K562 (cell line): ENCODE measurements around the gene STT3A. TPM values are rescaled to one million over a fixed set of nuclear protein-coding genes. Genes with fewer than 3 reads are reported as not detected.
A peak's percentile ranks its signal among the peaks of the same experiment; 100 is the strongest.

Experiments used
- ARID1B ChIP-seq: fragments of 450-650 bp; IDR thresholded peaks from 2 replicates; pipeline ENCODE4 v1.6.1; 2016; ENCODE audit warnings: antibody characterized with exemption, mild to moderate bottlenecking, inconsistent platforms
- CC2D1A ChIP-seq: fragments of 450-650 bp; IDR thresholded peaks from 2 replicates; pipeline ENCODE4 v1.6.1; 2017; ENCODE audit warnings: mild to moderate bottlenecking
- CTBP1 ChIP-seq: fragments of 450-650 bp; IDR thresholded peaks from 2 replicates; pipeline ENCODE4 v1.6.1; 2016; ENCODE audit warnings: borderline replicate concordance
- CXXC5 ChIP-seq: fragments of 250-450 bp; sonication (Bioruptor Pico); IDR thresholded peaks from 2 replicates; pipeline ENCODE4 v1.8.0; 2022; ENCODE audit warnings: inconsistent platforms, mild to moderate bottlenecking, moderate library complexity
- FIP1L1 ChIP-seq: fragments of 200-400 bp; formaldehyde crosslinking; IDR thresholded peaks from 2 replicates; pipeline ENCODE4 v1.6.1; 2018; ENCODE audit warnings: mild to moderate bottlenecking, low read depth, low read length; ENCODE audit not compliant: poor library complexity, severe bottlenecking
- KDM1A ChIP-seq, 2 experiments: fragments of 450-650 bp; IDR thresholded peaks; 2 replicates each; pipeline ENCODE4 v1.6.1; 2016; ENCODE audit warnings: mild to moderate bottlenecking in 2 of 2
- MAFG ChIP-seq: fragments of 450-650 bp; conservative IDR thresholded peaks from 2 replicates; pipeline ENCODE4 v1.6.1; 2016; ENCODE audit warnings: missing genetic modification characterization, missing compliant biosample characterization
- MEIS2 ChIP-seq: fragments of 450-650 bp; IDR thresholded peaks from 2 replicates; pipeline ENCODE4 v1.6.1; 2014; ENCODE audit warnings: mild to moderate bottlenecking; ENCODE audit not compliant: partially characterized antibody
- NONO ChIP-seq, 2 experiments: fragments of 200-400 bp in 1 of 2; fragments of 450-650 bp in 1 of 2; formaldehyde crosslinking in 1 of 2; IDR thresholded peaks; 2 replicates each; pipeline ENCODE4 v1.6.1; 2017; ENCODE audit warnings: low read depth in 2 of 2, mild to moderate bottlenecking in 2 of 2, moderate library complexity in 2 of 2, low read length in 1 of 2
- SIN3B ChIP-seq: fragments of 450-650 bp; IDR thresholded peaks from 2 replicates; pipeline ENCODE4 v1.6.1; 2017; ENCODE audit warnings: low read depth, mild to moderate bottlenecking, moderate library complexity
- SIX5 ChIP-seq, 2 experiments: IDR thresholded peaks; 2 replicates each; pipeline ENCODE4 v1.6.1; 2011; ENCODE audit warnings: low read length in 2 of 2, borderline replicate concordance in 1 of 2, low read depth in 1 of 2, mild to moderate bottlenecking in 1 of 2, moderate library complexity in 1 of 2; ENCODE audit not compliant: insufficient read depth in 1 of 2
- TBP ChIP-seq: optimal IDR thresholded peaks from 2 replicates; pipeline ENCODE3; 2011; ENCODE audit warnings: low read depth, low read length, improper control_type of control experiment
- ZC3H11A ChIP-seq: IDR thresholded peaks from 2 replicates; pipeline ENCODE4 v1.6.1; 2012; ENCODE audit warnings: low read depth, low read length, improper control_type of control experiment
- ZNF197 ChIP-seq: fragments of 200-800 bp; sonication (Bioruptor generic); IDR thresholded peaks from 2 replicates; pipeline ENCODE4 v1.6.1; 2016; ENCODE audit warnings: low read depth, missing genetic modification characterization, missing compliant biosample characterization
- polyA plus RNA-seq, 8 experiments: library from polyadenylated mRNA; depleted of rRNA in 4 of 8; stranded (reverse) in 5 of 8; unstranded in 3 of 8; fragments of >200 nt; fragmentation: Nextera tagmentation in 2 of 8; fragmentation: Illumina TruSeq in 1 of 8; extraction: Ambion mirVana in 2 of 8; extraction: Trizol in 1 of 8; gene quantifications; 2 replicates each; pipeline versions ENCODE4 v1.2.1 to v1.2.3, GENCODE V29; 2011 to 2014; ENCODE audit warnings: inconsistent platforms in 1 of 8, missing spikeins in 1 of 8
- total RNA-seq, 7 experiments: library from RNA; depleted of rRNA in 6 of 7; stranded (reverse); fragments of >200 nt in 6 of 7; fragmentation: Illumina TruSeq in 2 of 7; extraction: Trizol in 2 of 7; gene quantifications; 2 replicates each; pipeline versions ENCODE4 v1.2.1 to v1.2.3, GENCODE V29; 2011 to 2021; ENCODE audit warnings: low replicate concordance in 1 of 7
- TF ChIP-seq, protein P1 (sequence below), 2 experiments: fragments of 450-650 bp in 1 of 2; sonication (generic) in 1 of 2; formaldehyde crosslinking in 1 of 2; IDR thresholded peaks in 1 of 2; conservative IDR thresholded peaks in 1 of 2; 2 replicates each; pipeline versions ENCODE4 v1.6.1 to v1.8.1; 2016 to 2023; ENCODE audit warnings: mild to moderate bottlenecking in 2 of 2, moderate library complexity in 2 of 2, inconsistent platforms in 1 of 2, missing genetic modification reagents in 1 of 2
- TF ChIP-seq, protein P2 (sequence below): sonication (generic); formaldehyde crosslinking; IDR thresholded peaks from 2 replicates; pipeline ENCODE4 v1.8.1; 2023; ENCODE audit warnings: mild to moderate bottlenecking, missing genetic modification reagents
- TF ChIP-seq, protein P3 (sequence below): fragments of 450-650 bp; formaldehyde crosslinking; IDR thresholded peaks from 2 replicates; pipeline ENCODE4 v1.4.0; 2020; ENCODE audit warnings: mild to moderate bottlenecking, moderate library complexity
- TF ChIP-seq, protein P4 (sequence below): fragments of 250-450 bp; sonication (Bioruptor Pico); IDR thresholded peaks from 2 replicates; pipeline ENCODE4 v1.4.0; 2020; ENCODE audit warnings: mild to moderate bottlenecking
- TF ChIP-seq, protein P5 (sequence below): IDR thresholded peaks from 2 replicates; pipeline ENCODE4 v1.6.1; 2011; ENCODE audit not compliant: insufficient read length; ENCODE audit errors: extremely low read depth

Gene STT3A
- total and polyA plus RNA-seq, 9 of the 15 experiments (the other 6 are each of a cell fraction or from before 2014, with no cell fraction given): 70.7 to 330 (median 192) TPM

DNA sequence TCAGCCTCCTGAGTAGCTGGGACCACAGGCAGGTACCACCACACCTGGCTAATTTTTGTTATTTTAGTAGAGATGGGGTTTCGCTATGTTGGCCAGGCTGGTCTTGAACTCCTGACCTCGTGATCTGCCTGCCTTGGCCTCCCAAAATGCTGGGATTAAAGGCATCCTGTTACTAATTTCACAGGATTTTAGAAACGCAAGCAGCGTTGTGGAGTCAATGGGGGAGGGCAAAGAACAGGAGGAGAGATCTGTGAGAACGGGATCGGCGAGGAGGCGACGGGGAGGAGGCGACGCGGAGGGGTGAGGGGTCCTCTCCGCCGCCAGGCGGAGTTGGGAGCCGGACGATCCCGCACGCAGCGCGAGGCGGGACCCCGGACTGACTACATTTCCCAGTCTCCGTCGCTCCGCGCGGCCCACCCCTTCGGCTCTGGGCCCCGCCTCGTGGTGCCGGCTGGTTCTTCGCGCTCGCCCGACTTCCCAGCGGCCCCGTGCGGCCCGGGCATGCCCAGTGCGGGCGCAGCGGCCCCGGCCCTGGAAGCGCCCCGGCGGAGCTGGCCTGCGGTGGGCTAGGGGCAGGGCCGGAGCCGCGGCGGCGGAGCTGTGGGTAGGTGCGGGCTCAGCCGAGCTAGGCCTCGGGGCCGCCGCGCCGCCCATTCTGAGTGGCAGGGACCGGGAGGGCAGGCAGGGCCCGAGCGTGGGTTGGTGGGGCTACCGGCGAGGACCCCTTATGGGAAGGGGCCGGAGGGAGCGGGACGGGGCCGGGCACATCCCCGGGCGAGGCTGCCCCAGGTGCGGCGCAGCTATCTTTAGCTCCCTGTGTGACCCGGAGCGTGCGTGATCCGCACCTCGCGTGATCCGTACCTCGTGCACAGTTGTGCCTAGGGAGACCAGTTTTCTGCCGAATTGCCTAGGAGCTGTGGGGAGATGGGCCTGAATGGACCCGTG, 23.4 kb upstream of the STT3A start, which contains the start of gene EI24 (continued):
- peak in 1 of 2 experiments; percentile 81; a peak in 2 of 4 replicates for TF ChIP-seq KDM1A (IDR thresholded peaks at IDR 0.05)
- peak; percentile 97 for TF ChIP-seq CXXC5 (CRISPR knock-in tag)
- TF ChIP-seq, protein P1, sequence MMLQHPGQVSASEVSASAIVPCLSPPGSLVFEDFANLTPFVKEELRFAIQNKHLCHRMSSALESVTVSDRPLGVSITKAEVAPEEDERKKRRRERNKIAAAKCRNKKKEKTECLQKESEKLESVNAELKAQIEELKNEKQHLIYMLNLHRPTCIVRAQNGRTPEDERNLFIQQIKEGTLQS (IDR thresholded peaks at IDR 0.05): no peak
- TF ChIP-seq, protein P1 (CRISPR knock-in tag; conservative IDR thresholded peaks at IDR 0.05): 0 out of 2 replicates have a peak, but pooled peaks have one; percentile 26
- TF ChIP-seq ARID1B: peak; percentile 15; the same call in 1 of the 2 replicates
- TF ChIP-seq, protein P2, sequence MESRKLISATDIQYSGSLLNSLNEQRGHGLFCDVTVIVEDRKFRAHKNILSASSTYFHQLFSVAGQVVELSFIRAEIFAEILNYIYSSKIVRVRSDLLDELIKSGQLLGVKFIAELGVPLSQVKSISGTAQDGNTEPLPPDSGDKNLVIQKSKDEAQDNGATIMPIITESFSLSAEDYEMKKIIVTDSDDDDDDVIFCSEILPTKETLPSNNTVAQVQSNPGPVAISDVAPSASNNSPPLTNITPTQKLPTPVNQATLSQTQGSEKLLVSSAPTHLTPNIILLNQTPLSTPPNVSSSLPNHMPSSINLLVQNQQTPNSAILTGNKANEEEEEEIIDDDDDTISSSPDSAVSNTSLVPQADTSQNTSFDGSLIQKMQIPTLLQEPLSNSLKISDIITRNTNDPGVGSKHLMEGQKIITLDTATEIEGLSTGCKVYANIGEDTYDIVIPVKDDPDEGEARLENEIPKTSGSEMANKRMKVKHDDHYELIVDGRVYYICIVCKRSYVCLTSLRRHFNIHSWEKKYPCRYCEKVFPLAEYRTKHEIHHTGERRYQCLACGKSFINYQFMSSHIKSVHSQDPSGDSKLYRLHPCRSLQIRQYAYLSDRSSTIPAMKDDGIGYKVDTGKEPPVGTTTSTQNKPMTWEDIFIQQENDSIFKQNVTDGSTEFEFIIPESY (CRISPR knock-in tag): 0 out of 2 replicates have a peak, but pooled peaks have one; percentile 55
- peak; percentile 81 for TF ChIP-seq CTBP1
- TF ChIP-seq TBP: peak; percentile 57
- TF ChIP-seq MEIS2: peak; percentile 43
- no peak for TF ChIP-seq ZNF197 (CRISPR knock-in tag)
- TF ChIP-seq FIP1L1: peak; percentile 59
- TF ChIP-seq SIX5 (IDR thresholded peaks at IDR 0.05; ENCODE audit: borderline replicate concordance in 1 of 2, insufficient read depth in 1 of 2, low read depth in 1 of 2, low read length in 2 of 2): peak; percentile 57 to 76; a peak in 3 of 4 replicates
- TF ChIP-seq MAFG (tag): no peak
- TF ChIP-seq SIN3B: peak; percentile 75
- TF ChIP-seq CC2D1A: peak; percentile 91
- peak; percentile 69 to 76 for TF ChIP-seq NONO (IDR thresholded peaks at IDR 0.05; ENCODE audit: low read depth in 2 of 2, low read length in 1 of 2)
- TF ChIP-seq, protein P3, sequence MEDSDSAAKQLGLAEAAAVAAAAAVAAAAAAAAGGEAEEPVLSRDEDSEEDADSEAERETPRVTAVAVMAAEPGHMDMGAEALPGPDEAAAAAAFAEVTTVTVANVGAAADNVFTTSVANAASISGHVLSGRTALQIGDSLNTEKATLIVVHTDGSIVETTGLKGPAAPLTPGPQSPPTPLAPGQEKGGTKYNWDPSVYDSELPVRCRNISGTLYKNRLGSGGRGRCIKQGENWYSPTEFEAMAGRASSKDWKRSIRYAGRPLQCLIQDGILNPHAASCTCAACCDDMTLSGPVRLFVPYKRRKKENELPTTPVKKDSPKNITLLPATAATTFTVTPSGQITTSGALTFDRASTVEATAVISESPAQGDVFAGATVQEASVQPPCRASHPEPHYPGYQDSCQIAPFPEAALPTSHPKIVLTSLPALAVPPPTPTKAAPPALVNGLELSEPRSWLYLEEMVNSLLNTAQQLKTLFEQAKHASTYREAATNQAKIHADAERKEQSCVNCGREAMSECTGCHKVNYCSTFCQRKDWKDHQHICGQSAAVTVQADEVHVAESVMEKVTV (CRISPR knock-in tag): peak; percentile 53
- TF ChIP-seq ZC3H11A: no peak
- TF ChIP-seq, protein P4, sequence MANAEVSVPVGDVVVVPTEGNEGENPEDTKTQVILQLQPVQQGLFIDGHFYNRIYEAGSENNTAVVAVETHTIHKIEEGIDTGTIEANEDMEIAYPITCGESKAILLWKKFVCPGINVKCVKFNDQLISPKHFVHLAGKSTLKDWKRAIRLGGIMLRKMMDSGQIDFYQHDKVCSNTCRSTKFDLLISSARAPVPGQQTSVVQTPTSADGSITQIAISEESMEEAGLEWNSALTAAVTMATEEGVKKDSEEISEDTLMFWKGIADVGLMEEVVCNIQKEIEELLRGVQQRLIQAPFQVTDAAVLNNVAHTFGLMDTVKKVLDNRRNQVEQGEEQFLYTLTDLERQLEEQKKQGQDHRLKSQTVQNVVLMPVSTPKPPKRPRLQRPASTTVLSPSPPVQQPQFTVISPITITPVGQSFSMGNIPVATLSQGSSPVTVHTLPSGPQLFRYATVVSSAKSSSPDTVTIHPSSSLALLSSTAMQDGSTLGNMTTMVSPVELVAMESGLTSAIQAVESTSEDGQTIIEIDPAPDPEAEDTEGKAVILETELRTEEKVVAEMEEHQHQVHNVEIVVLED (CRISPR knock-in tag): peak; percentile 80
- TF ChIP-seq, protein P5, sequence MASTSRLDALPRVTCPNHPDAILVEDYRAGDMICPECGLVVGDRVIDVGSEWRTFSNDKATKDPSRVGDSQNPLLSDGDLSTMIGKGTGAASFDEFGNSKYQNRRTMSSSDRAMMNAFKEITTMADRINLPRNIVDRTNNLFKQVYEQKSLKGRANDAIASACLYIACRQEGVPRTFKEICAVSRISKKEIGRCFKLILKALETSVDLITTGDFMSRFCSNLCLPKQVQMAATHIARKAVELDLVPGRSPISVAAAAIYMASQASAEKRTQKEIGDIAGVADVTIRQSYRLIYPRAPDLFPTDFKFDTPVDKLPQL: no peak
